COLO829 (cell line): ENCODE data around the gene RAI14.
A peak's percentile ranks its signal among the peaks of the same experiment; 100 is the strongest.
"Not testable (repeated sequence)": the region's sequence is repeated elsewhere in the genome, so short reads cannot be mapped to it uniquely, and the experiment has no call there.

Experiments used
- DNase-seq: peaks from one replicate; pipeline ENCODE4 v3.0.0; 2012; ENCODE audit warnings: low spot score

RAI14 gene

DNA sequence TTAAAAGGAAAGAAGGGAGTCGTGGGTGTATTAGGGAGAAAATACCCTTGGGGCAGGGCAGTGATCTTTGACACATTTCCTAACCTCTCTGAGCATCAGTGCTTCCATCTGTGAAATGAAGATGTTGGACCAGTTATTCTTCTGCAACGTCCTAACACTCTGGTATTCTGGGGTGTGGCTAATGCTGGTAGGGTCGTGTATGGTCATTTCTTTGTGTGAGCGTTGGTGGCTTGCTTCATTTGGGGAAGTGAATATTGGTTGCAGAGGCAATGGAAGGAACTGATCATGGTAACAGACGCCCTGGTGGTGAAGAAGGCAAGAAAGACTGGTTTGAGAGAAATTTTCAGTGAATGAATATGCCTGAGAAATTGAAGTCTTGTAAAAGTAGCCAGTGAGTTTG lies 114.9 kb downstream of the RAI14 start:
- DNase-seq, result no peak

- DNase-seq, result no peak
Observed at GRCh38 chr5:34772267-34773098, 116.4 kb downstream of the RAI14 start.

GRCh38 chr5:34774139-34774538 lies 118.0 kb downstream of the RAI14 start:
- DNase-seq, result no peak

DNA sequence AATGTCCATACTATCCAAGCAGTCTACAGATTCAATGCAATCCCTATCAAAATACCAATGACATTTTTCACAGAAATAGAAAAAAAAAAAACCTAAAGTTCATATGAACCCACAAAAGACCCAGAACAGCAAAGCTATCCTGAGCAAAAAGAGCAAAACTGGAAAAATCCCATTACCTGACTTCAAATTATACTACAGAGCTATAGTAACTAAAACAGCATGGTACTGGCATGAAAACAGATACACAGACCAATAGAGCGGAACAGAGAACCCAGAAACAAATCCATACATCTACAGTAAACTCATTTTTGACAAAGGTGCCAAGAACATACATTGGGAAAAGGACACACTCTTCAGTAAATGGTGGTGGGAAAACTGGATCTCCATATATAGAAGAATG lies 118.5 kb downstream of the RAI14 start:
- not testable (repeated sequence) for DNase-seq

- no peak for DNase-seq
Observed at GRCh38 chr5:34775886-34776285, 119.8 kb downstream of the RAI14 start.

DNA sequence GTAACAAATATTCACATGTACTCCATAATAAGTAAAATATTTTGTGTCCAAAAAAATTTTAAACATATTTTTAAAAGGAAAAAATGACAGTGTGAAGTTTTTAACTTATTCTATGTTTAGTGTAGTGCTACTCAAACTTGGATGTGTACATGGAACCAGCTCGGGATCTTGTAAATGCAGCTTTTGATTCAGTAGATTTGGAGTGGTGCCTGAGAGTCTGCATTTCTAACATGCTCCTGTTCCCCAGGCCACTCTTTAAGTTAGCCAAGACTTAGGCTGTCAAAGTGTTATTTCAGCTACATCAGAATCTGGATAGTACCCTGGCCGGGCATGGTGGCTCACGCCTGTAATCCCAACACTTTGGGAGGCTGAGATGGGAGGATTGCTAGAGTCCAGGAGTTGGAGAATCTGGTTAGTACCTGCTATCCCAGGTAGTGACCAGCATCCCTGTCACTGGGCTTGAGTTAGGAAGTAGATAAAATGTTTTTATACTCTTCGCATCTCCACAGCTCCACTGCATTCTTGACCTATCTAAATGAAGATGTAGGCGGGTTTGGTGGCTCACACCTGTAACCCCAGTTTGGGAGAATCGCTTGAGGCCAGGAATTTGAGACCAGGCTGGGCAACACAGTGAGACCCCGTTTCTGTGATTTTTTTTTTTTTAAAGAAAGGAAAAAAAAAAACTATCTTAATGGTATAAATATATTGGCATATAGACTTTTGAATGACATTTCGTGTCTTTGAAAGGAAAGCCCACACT lies 122.1 kb downstream of the RAI14 start:
- DNase-seq, result no peak

GRCh38 chr5:34783892-34784291 lies 127.8 kb downstream of the RAI14 start:
- DNase-seq, result not testable (repeated sequence)

DNA sequence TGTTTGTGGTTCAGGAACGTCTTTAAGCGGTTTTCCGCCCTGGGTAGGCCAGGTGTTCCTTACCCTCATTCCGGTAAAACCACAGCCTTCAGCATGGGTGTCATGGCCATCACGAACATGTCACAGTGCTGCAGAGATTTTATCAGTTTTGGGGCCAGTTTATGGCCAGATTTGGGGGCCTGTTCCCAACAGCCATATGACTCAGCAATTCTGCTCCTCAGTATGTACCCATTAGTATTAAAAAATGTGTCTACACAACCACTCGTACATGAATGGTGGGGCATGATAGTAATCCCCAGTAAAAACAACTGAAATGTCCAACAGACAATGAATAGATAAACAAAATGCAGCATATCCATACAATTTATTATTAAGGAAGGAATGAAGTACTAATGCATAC lies 130.9 kb downstream of the RAI14 start:
- DNase-seq, result no peak

- peak; percentile 8 for DNase-seq
Observed at GRCh38 chr5:34789021-34789531, 132.9 kb downstream of the RAI14 start.

DNA sequence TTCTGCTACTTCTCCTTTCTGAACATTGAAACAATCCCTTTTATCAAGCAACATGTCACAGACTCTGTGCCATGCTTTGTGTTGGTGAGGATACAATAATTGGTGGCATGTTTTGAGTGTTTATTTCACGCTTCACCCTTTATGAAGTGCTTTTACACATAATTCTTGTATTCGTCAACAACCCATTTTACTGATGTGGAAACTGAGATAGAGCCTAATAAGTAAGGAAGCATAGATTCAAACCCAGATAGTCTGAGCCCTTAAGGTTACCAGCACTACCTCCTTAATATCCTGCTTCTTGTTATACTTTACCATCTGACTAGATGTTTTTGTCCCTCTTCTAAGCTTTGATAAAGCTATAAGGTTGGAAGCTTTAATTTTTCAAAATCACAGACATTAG lies 133.5 kb downstream of the RAI14 start:
- no peak for DNase-seq

GRCh38 chr5:34790069-34790468 lies 133.9 kb downstream of the RAI14 start:
- DNase-seq, result no peak

- DNase-seq, result no peak
Observed at GRCh38 chr5:34791761-34792244, 135.7 kb downstream of the RAI14 start.

DNA sequence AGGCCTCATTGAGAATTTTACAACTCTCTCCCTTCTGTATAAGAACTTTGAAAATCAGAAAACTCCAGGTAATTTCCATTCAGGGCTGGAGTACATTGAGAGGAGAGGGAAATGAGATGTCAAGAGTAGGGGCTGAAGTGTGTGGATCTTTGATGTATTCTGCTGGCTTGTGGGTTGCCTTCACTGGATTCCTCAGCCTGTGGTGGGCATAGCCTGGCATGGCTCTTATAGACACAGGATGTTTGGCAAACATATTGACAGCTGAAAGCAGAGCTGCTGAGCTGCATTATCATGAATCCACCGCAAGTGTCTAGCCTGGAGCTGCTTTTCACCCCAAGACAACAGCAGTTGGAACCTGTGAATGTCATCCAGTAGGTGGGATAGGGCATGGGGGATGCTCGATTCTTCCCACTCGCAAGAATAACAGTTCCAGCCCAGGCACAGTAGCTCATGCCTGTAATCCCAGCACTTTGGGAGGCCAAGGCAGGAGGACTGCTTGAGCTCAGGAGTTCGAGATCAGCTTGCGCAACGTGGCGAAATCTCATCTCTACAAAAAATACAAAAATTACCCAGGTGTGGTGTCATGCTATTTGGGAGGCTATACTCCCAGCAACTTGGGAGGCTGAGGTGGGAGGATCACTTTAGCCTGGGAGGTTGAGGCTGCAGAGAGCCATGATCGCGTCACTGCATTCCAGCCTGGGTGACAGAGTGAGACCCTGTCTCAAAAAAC lies 146.9 kb downstream of the RAI14 start:
- DNase-seq, result no peak

GRCh38 chr5:34803974-34804732 lies 148.0 kb downstream of the RAI14 start:
- DNase-seq, result no peak

DNA sequence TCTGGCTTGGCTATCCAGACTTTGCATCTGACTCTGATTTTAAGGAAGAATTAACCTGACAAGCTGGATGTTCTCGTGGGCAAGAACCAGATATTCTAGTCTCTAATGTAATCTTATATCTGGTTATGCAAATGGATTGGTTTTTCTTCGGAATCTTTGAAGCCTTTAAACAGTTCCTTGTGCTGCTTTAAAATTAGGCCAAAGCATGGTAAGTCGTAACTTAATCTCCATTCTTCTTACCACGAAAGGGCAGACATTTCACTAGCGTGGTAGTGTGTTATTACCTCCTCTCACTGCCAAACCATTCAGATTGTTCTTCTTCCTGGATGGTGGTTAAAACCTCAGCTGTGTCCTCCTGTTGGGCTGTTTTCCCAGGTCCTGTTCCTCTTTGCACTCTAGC lies 148.8 kb downstream of the RAI14 start:
- no peak for DNase-seq

GRCh38 chr5:34806532-34806931 lies 150.4 kb downstream of the RAI14 start:
- no peak for DNase-seq

DNA sequence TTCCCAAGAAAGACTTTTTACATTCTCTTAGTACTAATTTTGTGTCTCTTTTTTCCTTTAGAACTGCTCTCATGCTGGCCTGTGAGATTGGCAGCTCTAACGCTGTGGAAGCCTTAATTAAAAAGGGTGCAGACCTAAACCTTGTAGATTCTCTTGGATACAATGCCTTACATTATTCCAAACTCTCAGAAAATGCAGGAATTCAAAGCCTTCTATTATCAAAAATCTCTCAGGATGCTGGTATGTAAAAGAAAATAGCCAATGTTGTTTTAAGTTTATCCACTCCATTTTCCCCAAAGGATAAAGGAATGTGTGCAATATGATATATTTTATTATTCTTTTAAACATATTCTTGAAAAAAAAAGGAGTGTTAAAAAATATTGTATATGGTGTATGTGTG lies 155.6 kb downstream of the RAI14 start:
- DNase-seq, result peak; percentile 16

DNA sequence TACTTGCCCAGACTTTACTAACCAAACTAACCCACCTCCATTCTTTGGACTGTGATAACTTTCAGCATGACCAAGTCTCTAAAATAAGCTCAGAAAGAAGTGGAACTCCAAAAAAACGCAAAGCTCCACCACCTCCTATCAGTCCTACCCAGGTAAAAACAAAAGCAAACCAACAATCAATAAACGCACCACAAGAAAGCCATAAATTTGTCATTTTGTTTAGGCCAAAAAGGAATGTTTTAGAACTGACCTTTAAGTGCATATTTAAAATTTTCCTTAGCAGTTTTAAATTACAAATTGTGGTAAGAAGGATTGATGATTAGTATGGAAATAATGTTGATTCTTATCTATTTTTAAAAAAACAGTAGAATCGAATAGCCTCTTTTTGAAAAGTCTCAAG lies 157.4 kb downstream of the RAI14 start:
- no peak for DNase-seq

GRCh38 chr5:34817558-34818351 lies 161.6 kb downstream of the RAI14 start:
- DNase-seq, result no peak

- no peak for DNase-seq
Observed at GRCh38 chr5:34818717-34819116, 162.6 kb downstream of the RAI14 start.

DNA sequence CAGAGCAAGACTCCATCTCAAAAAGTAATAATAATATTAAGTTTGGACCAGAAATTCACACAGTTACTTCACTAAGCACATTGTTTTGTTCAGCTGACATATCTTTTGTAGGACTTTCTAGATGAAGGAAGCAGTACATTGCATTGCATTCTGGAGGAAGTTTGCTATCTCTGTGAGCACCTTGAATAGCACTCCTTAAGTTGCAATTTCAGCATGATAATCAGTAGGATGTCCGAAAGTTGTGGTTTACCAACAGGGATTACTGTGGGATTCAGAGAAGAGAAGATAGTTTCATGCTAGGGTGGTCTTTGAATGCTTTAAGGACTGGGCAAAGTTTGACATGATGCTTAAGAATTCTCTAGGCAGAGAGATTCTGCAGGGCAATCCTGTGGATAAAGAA lies 164.5 kb downstream of the RAI14 start:
- DNase-seq, result no peak
